ENCODE results near the gene SPAG5.
A peak's percentile ranks its signal among the peaks of the same experiment; 100 is the strongest.

Gene SPAG5, protein sequence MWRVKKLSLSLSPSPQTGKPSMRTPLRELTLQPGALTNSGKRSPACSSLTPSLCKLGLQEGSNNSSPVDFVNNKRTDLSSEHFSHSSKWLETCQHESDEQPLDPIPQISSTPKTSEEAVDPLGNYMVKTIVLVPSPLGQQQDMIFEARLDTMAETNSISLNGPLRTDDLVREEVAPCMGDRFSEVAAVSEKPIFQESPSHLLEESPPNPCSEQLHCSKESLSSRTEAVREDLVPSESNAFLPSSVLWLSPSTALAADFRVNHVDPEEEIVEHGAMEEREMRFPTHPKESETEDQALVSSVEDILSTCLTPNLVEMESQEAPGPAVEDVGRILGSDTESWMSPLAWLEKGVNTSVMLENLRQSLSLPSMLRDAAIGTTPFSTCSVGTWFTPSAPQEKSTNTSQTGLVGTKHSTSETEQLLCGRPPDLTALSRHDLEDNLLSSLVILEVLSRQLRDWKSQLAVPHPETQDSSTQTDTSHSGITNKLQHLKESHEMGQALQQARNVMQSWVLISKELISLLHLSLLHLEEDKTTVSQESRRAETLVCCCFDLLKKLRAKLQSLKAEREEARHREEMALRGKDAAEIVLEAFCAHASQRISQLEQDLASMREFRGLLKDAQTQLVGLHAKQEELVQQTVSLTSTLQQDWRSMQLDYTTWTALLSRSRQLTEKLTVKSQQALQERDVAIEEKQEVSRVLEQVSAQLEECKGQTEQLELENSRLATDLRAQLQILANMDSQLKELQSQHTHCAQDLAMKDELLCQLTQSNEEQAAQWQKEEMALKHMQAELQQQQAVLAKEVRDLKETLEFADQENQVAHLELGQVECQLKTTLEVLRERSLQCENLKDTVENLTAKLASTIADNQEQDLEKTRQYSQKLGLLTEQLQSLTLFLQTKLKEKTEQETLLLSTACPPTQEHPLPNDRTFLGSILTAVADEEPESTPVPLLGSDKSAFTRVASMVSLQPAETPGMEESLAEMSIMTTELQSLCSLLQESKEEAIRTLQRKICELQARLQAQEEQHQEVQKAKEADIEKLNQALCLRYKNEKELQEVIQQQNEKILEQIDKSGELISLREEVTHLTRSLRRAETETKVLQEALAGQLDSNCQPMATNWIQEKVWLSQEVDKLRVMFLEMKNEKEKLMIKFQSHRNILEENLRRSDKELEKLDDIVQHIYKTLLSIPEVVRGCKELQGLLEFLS

GRCh38 chr17:28598799-28599310 is at the start of gene SPAG5:
SPAG5 (minus strand) TSS chr17:28599025; CDS start chr17:28598946, 79 bp downstream.
- peak; percentile 81 to 83 for DNase-seq

DNA sequence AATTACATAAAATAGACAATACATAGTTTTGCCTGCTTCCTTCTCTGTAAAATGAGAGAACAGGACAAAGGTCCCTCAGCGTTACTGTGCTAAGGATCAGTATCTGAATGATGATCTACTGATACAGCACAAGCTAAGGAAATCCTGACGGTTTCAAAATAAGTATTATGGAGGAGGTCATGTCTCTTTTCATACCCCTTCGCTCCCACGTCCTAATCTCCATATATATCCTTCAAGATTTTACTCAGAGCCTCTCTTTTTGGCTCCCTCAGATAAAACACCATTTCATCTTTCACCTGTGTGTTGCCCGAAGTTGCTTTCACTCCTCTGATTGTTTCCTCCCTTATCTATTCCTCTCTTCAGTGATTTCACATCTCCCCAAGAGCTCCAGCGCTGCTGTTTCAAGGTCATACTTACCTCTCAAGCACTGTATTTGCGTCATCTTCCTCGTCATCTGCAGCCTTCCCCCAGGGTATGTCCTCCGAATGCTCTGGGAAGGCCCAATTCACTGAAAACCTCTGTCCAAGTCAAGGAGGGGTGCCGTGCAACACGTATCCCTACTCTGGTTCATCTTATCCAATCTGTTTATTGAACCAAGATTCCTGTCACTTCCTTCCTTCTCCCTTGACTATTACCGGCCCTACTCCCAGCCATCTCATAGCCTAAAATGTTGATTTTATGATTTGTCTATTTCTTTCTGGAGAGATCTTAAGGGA is 47.4 kb upstream of the SPAG5 start:
- DNase-seq = no peak

DNA sequence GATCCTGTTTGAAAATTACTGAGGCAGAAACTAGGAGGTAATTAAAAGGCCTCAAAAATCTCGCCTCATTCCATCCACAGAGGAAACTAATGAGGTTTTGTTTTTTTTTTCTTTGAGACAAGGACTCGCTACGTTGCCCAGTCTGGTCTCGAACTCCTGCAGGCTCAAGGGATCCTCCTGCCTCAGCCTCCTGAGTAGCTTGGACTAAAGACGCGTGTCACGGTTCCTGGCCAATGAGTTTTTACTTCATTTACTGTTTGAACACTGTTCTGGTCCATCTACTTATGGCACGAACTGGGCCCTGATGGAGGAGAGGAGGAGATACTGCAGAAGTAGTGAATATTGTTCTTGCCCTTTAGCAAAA is 46.7 kb upstream of the SPAG5 start:
- DNase-seq = no peak

- DNase-seq = peak; percentile 92 to 95
Measured at GRCh38 chr17:28644787-28645575, 46.2 kb upstream of the SPAG5 start, which contains the start of gene BLTP2. BLTP2 (minus strand) TSS chr17:28645158; CDS start chr17:28645056, 102 bp downstream.

- peak in 1 of 2 donors; percentile 8 for DNase-seq
Measured at GRCh38 chr17:28643983-28644786, 45.4 kb upstream of the SPAG5 start.

- no peak for DNase-seq
Measured at GRCh38 chr17:28641579-28641978, 42.8 kb upstream of the SPAG5 start.

- no peak for DNase-seq
Measured at GRCh38 chr17:28635506-28635905, 36.7 kb upstream of the SPAG5 start.

- no peak for DNase-seq
Measured at GRCh38 chr17:28634206-28634865, 35.5 kb upstream of the SPAG5 start.

GRCh38 chr17:28626818-28627217 is 28.0 kb upstream of the SPAG5 start:
- no peak for DNase-seq

DNA sequence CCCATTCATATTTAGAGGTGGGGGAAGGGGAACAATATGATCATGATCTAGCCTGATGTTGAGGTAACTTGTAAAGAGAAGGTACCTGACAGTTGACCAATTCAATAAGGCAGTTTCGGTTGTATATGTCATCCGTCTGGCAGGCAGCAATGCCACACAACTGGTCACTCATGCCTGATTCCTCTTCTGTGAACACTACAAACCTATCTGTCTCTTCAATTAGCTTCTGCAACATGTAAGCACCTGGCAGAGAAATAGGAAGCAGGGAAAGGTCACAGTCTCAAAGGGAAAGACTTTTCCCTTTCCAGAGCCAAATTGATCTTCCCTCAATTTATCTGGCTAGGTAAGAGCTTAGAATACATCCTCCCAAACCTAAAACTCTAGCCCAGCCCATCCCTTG is 25.3 kb upstream of the SPAG5 start:
- DNase-seq = no peak

- peak in 1 of 2 donors; percentile 19 for DNase-seq
Measured at GRCh38 chr17:28623696-28624095, 24.9 kb upstream of the SPAG5 start.

GRCh38 chr17:28622186-28622585 is 23.4 kb upstream of the SPAG5 start:
- DNase-seq = no peak

DNA sequence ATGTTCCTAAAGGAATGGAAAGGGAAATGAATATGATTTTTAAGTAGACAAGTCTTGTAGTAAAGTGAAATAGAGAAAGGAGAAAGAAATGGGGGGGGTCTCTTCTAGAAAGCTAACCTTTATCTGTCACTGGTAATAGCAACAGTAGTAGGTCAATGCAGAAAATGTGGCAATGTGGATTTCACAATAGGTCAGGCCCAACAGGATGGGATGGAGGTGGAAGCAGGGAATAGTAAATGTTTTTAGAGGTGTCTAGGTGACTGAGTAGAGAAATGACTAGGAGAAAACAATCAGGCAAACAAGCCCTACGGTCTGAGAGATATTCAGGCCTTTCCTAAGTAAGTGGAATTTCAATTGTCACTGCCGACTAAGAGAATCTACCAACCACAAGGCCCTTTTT is 21.2 kb upstream of the SPAG5 start:
- no peak for DNase-seq

- DNase-seq = no peak
Measured at GRCh38 chr17:28618464-28618863, 19.6 kb upstream of the SPAG5 start.

- DNase-seq = no peak
Measured at GRCh38 chr17:28616281-28616680, 17.5 kb upstream of the SPAG5 start.

- DNase-seq = no peak
Measured at GRCh38 chr17:28615260-28615940, 16.6 kb upstream of the SPAG5 start.

DNA sequence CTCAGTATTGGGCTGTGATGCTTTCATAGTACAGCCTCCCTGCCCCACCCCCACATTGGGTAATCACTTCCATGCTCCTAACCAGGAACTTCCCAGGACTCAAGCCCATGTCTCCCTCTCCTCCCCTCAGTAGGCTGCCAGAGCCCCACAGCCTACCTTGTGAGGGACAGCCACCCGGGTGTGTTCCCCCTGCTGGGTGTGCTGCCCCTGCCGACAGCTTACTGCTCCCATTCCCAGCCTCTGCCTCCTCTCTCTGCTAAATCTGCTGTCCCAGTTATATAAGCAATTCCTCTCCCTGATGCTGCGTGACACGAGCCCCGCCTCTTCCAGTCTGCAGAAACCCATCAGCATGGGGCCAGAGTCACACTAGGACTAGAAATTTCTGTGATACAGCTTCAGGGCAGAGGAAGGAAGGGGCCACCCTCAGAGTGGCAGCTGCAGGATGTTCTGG is 15.1 kb upstream of the SPAG5 start, which contains the start of gene RSKR:
Gene RSKR (minus strand): TSS at position 255 of the 451 bp plus-strand sequence. CDS start 24 bp downstream, at position 231.
- DNase-seq = peak; percentile 13 to 22

- DNase-seq = no peak
Measured at GRCh38 chr17:28612936-28613872, 14.4 kb upstream of the SPAG5 start.
